HG02840 (cell line): ENCODE measurements around the gene C22orf15.

Experiments used
- ATAC-seq: cut with Tn5 transposase; IDR thresholded peaks from one replicate; pipeline ENCODE4 v1.9.1; 2021; ENCODE audit warnings: mild to moderate bottlenecking, moderate library complexity, moderate number of reproducible peaks; ENCODE audit not compliant: unreplicated experiment, low FRiP score

The C22orf15 gene

GRCh38 chr22:23786752-23787599 is 24.2 kb downstream of the C22orf15 start, which contains the start of gene SMARCB1:
SMARCB1 (plus strand) TSS chr22:23786966; CDS start chr22:23787170, 204 bp downstream.
- peak; percentile 74 for ATAC-seq

GRCh38 chr22:23787600-23787896 is 24.8 kb downstream of the C22orf15 start:
- no peak for ATAC-seq

GRCh38 chr22:23787910-23788309 is 25.1 kb downstream of the C22orf15 start:
- ATAC-seq, result no peak

- no peak for ATAC-seq
Observed at GRCh38 chr22:23789121-23789520, 26.3 kb downstream of the C22orf15 start.

GRCh38 chr22:23789638-23790037 is 26.8 kb downstream of the C22orf15 start:
- ATAC-seq, result no peak

- no peak for ATAC-seq
Observed at GRCh38 chr22:23790819-23791737, 28.3 kb downstream of the C22orf15 start.

GRCh38 chr22:23791738-23792645 is 29.2 kb downstream of the C22orf15 start:
- ATAC-seq, result no peak

- ATAC-seq, result no peak
Observed at GRCh38 chr22:23793326-23793725, 30.5 kb downstream of the C22orf15 start.

- ATAC-seq, result no peak
Observed at GRCh38 chr22:23796461-23796860, 33.7 kb downstream of the C22orf15 start.

GRCh38 chr22:23800297-23801237 is 37.8 kb downstream of the C22orf15 start:
- ATAC-seq, result peak; percentile 55

- ATAC-seq, result no peak
Observed at GRCh38 chr22:23801238-23801821, 38.5 kb downstream of the C22orf15 start.

- ATAC-seq, result no peak
Observed at GRCh38 chr22:23801886-23802377, 39.1 kb downstream of the C22orf15 start.

- ATAC-seq, result no peak
Observed at GRCh38 chr22:23803001-23803819, 40.4 kb downstream of the C22orf15 start.

- ATAC-seq, result no peak
Observed at GRCh38 chr22:23804781-23805291, 42.0 kb downstream of the C22orf15 start.

- no peak for ATAC-seq
Observed at GRCh38 chr22:23806837-23807236, 44.0 kb downstream of the C22orf15 start.

- ATAC-seq, result no peak
Observed at GRCh38 chr22:23812378-23812777, 49.6 kb downstream of the C22orf15 start.
